NOMO-1 treated with DMSO at 0.1 percent for 48 hours (cell line): ENCODE data around the gene CRTC2.
"Not testable (repeated sequence)": the region's sequence is repeated elsewhere in the genome, so short reads cannot be mapped to it uniquely, and the experiment has no call there.

Source experiments
- DNase-seq: peaks from one replicate; lab custom pipeline; 2025; ENCODE audit not compliant: unreplicated experiment; lab: John Stamatoyannopoulos, UW

Gene CRTC2

GRCh38 chr1:153958111-153958960, at the start of gene CRTC2:
CRTC2 (minus strand) TSS chr1:153958612; CDS start chr1:153958497, 115 bp downstream.
- peak; percentile 99 for DNase-seq

- no peak for DNase-seq
These were observed 47.7 kb upstream of the CRTC2 start for GRCh38 chr1:154006136-154006535.

GRCh38 chr1:154000420-154000819, 42.0 kb upstream of the CRTC2 start:
- no peak for DNase-seq

- not testable (repeated sequence) for DNase-seq
These were observed 38.5 kb upstream of the CRTC2 start for GRCh38 chr1:153996882-153997281.

- DNase-seq = no peak
These were observed 37.2 kb upstream of the CRTC2 start for GRCh38 chr1:153995640-153996039.

DNA sequence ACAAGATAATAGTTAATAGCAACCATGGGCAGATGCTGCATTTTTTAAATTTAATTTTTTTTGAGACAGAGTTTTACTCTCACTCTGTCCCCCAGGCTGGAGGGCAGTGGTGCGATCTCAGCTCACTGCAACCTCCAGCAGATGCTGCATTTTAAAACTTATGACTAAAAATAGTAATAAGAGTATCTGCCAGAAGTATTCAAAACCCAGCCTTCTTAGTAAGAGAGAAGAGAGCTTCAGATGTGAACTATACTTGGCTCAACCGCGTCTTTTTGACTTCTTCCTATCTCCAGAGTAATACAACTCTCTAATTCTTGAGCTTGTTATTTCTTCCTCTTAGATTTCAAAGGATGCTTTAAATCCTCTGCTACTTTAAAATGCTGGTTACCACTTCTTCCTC, 36.8 kb upstream of the CRTC2 start:
- no peak for DNase-seq

DNA sequence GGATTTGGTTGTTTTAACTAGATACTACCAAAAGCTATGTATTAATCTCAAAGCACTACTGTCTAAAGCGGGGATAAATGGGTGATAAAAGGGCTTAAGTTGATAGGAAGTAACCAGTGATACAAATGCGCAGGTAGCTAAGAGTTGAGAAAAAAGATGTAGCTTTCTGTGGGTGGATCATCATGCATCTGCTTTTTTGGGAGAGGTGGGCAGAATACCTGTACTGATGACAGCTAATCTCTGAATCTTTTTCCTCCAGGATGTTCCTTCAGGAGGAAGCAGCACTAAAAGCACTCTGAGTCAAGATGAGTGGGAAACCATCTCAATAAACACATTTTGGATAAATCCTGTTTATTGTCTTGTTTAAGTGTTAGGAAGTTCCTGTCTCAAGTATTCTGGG, 33.4 kb upstream of the CRTC2 start:
- no peak for DNase-seq

DNA sequence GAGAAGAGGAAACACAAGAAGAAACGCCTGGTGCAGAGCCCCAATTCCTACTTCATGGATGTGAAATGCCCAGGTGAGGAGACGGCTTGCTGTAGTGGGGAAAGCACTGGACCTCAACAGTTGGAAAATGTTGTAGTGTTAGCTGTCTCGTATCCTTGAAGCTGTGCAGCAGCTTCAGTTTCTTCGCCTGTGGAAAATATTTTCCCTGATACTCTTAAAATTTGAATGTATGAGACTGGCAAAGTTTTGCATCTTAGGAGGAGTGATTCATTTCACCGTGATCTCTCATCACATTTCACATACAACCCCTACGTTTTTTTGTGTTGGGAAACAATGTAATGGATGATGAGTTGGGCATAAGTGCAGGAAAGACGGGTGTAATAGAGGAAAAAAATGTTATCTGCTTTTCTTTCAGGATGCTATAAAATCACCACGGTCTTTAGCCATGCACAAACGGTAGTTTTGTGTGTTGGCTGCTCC, 32.8 kb upstream of the CRTC2 start:
- no peak for DNase-seq

DNA sequence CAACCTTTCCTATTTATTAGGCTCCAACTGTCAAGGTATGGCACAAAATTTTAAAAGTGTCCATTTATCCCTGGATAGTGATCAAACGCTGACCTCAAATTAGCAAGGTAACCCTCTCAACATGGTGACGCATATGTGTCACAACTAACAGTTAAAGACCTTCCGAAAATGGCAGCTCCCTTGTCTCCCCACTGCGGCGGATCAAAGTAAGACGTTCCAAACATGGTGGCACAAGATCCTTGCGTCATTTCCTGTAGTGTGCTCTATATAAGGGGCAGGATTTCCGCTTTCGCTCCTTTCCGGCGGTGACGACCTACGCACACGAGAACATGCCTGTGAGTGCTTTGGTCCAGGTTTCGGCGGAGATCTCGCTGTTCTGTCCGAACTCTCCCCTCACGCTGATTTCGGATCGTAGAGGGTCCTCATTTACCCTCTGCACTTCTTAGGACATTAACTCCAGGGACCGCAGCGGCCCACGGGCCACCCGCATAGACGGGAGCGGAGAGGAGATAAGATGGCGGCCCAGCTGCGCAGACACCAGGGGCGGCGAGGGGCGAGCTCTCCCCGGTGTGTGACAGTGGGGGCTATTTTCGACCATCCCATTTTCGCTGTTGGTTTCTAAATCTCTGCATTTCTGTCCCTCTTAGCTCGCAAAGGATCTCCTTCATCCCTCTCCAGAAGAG, 32.2 kb upstream of the CRTC2 start, which contains the start of gene RPS27:
Gene RPS27, plus strand, starts transcription at position 295 of the 683 bp plus-strand sequence. Its CDS starts 35 bp downstream, at position 330.
- DNase-seq = peak; percentile 98

DNA sequence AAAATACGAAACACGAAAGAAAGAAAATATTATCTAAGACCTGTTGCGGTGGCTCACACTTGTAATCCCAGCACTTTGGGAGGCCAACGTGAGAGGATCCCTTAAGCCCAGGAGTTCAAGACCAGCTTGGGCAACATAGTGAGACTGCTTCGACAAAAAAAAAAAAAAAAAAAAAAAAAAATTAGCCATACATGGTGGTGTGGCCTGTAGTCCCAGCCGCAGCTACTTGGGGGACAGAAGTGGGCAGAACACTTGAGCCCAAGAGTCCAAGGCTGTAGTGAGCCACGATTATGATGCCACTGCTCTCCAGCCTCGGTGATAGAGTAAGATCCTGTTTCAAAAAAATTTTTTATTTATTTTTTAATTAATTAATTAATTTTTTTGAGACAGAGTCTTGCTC, 29.2 kb upstream of the CRTC2 start:
- DNase-seq = no peak

DNA sequence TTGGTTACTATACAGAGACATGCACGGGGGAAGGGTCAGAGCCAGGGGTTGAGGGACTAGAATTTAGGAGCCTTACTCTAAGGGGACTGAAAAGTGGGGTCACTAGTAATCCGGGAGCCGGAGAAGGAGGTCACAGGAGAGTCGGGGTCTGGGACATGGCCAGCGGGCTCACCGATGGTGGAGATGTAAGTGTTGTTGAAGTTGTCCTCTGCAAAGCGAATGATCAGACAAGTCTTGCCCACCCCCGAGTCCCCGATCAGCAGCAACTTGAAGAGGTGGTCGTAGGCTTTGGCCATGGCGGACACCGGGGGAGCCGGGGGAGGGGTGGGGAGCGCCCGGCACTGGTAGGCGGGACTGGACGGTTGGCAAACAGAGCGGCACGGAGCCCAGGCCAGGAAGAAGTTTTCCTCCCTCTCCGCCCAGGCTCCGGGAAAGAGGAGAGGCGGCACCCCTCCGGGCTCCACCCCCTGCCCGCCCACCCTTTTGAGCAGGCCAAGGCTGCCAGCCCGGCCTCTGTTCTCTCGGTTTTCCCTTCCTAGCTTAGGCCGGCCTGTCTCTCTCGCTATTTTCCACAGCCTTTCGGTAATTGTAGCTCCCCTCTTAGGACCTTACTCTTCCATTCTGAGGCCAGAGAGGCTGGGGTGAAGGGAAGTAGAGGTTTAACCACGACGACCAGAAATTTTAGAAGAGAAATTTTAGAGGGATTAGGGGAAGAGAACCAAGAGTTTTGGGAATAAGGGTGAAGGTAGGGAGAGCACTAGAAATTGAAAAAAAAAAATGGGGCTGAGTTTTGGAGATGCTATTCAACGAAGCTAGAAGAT, 27.7 kb upstream of the CRTC2 start, which contains the start of gene RAB13:
Gene RAB13, minus strand, starts transcription at position 399 of the 821 bp plus-strand sequence. Its CDS starts 103 bp downstream, at position 296.
- DNase-seq = peak; percentile 38

GRCh38 chr1:153985341-153985912, 27.0 kb upstream of the CRTC2 start:
- DNase-seq = no peak

GRCh38 chr1:153984123-153984894, 25.9 kb upstream of the CRTC2 start:
- DNase-seq = no peak

- DNase-seq = not testable (repeated sequence)
These were observed 23.3 kb upstream of the CRTC2 start for GRCh38 chr1:153981735-153982134.

GRCh38 chr1:153979091-153979490, 20.7 kb upstream of the CRTC2 start:
- not testable (repeated sequence) for DNase-seq

DNA sequence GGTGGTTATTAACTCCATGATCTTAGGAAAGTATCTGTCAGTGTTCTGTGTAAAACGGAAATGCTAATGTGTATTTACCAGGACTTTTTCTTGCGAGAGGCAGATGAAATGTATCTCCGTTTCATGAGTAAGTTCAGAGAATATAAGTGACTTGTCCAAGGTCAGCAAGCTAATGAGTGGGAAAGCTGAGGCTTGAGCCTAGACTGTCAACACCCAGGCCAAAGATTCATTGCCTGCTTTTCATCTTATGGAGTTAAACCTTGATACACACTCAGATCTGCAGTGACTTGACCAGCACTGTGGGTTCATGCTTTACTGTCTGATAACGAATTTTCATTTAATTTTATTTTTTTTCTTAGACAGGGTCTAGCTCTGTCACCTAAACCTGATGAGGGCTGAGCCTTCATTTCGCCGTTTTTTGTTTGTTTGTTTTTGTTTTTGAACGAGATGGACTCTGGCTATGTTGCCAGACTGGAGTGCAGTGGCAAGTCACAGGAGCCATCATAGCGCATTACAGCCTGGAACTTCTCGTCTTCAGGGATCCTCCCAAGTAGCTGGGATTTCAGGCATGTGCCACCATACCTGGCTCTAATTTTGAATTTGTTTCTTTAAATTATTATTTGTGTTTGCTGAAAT, 20.0 kb upstream of the CRTC2 start:
- no peak for DNase-seq

- peak; percentile 79 for DNase-seq
These were observed 19.1 kb upstream of the CRTC2 start, which contains the start of gene JTB for GRCh38 chr1:153977250-153978240. JTB (minus strand) TSS chr1:153977674; CDS start chr1:153977252, 422 bp downstream.

DNA sequence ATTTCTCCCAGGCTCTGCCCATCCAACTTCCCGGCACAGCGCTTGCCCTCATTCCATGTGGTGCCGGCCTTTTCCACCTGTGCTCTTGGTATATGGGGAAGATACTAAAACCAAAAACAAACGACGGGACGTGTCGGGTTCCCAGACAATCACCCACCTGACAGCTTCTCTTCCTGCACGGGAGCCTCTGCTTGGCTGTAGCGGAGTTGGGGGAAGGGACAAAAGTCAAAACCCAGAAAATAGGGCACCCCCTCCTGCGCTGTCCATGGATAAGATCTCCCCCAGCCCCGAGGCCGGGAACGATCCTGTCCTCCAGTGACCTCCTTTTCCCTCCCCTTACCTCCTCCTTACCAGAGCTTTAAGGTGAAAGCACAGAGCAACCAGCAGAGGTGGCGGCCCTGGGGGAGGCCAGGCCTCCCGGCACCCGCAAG, 18.4 kb upstream of the CRTC2 start:
- DNase-seq = no peak
